Measurements from ENCODE around the gene PARD6A. TPM values are rescaled to one million over a fixed set of nuclear protein-coding genes. Genes with fewer than 3 reads are reported as not detected.

The PARD6A gene
- polyA plus RNA-seq, 3 donors: 2.7 to 6.9 (median 6.1) TPM

DNA sequence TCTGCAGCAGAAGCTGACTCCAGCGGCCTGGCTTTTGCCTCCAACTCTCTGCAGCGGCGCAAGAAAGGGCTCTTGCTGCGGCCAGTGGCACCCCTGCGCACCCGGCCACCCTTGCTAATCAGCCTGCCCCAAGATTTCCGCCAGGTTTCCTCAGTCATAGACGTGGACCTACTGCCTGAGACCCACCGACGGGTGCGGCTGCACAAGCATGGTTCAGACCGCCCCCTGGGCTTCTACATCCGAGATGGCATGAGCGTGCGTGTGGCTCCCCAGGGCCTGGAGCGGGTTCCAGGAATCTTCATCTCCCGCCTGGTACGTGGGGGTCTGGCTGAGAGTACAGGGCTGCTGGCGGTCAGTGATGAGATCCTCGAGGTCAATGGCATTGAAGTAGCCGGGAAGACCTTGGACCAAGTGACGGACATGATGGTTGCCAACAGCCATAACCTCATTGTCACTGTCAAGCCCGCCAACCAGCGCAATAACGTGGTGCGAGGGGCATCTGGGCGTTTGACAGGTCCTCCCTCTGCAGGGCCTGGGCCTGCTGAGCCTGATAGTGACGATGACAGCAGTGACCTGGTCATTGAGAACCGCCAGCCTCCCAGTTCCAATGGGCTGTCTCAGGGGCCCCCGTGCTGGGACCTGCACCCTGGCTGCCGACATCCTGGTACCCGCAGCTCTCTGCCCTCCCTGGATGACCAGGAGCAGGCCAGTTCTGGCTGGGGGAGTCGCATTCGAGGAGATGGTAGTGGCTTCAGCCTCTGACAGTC, 1.3 kb downstream of the PARD6A start:
- Histone ChIP-seq H3K27ac (ENCODE audit: low read depth in 1 of 2, low read length in 2 of 2) (no peak overlapping the region), H3K4me1 (ENCODE audit: control insufficient read depth in 1 of 2, insufficient read depth in 2 of 2, low read length in 2 of 2) (peaks cover 29 to 44% of the 10 kb centered on the region in 2 donors), H3K9me3 (replicated peaks in 1 of 2; ENCODE audit: control insufficient read depth in 1 of 2, insufficient read depth in 1 of 2, low read length in 2 of 2) (no peaks in the 10 kb centered on the region), H3K9ac (ENCODE audit: insufficient read depth, low read length, poor library complexity, severe bottlenecking) (no peak overlapping the region), H3K4me2 (replicated peaks; ENCODE audit: extremely low read depth, low read length, poor library complexity, severe bottlenecking) (no peak overlapping the region), H3K36me3 (replicated peaks in 1 of 2; ENCODE audit: control insufficient read depth in 1 of 2, insufficient read depth in 2 of 2, low read length in 2 of 2) (peaks cover 0 to 2% of the 10 kb centered on the region in 2 donors), H3K27me3 (ENCODE audit: control insufficient read depth in 2 of 2, insufficient read depth in 2 of 2, low read length in 2 of 2) (peaks cover 0 to 5% of the 10 kb centered on the region in 2 donors), H4K20me1 (ENCODE audit: insufficient read depth, low read length) (no peaks in the 10 kb centered on the region), H3K79me2 (ENCODE audit: insufficient read depth, low read length) (peaks cover 8% of the 10 kb centered on the region), H3K4me3 (replicated peaks in 1 of 3; ENCODE audit: low read depth in 2 of 3, low read length in 3 of 3) (no peak overlapping the region), H2AFZ (ENCODE audit: insufficient read depth, low read depth, low read length, poor library complexity, severe bottlenecking) (no peak overlapping the region)
- H3K4me1 Mint-ChIP-seq: peaks cover 26% of the 10 kb centered on the region
- peak overlapping the region in 1 of 2 donors; percentile 92 for H3K4me3 Mint-ChIP-seq
- no peaks in the 10 kb centered on the region for H3K9me3 Mint-ChIP-seq
- peak in 1 of 3 donors; percentile 3 for DNase-seq
- WGBS (ENCODE audit: insufficient coverage): 95% methylated on average over 34 of the region's 34 CpGs
- peaks cover 8 to 10% (median 8%) of the 10 kb centered on the region in 3 donors for H3K27me3 Mint-ChIP-seq (ENCODE audit: low read depth in 3 of 3)
- H3K27ac Mint-ChIP-seq: peak overlapping the region in 1 of 7 donors; percentile 33
- intact Hi-C loops (cut with micrococcal nuclease): loop anchor here (2.0 to 10.0 kb wide), 6 partner anchors 99 to 423 kb away; partner anchors contain the start of genes CENPT (in 1 of the 2), CTCF (in 1 of the 2), NFATC3 (in 1 of the 2) and NUTF2 (in 1 of the 2)
- TF ChIP-seq CTCF (IDR thresholded peaks at IDR 0.05): no peak
- H3K36me3 Mint-ChIP-seq: peaks cover 14 to 19% of the 10 kb centered on the region in 2 donors

- Mint-ChIP-seq H3K9me3 (no peaks in the 10 kb centered on the region), H3K27ac (no peak overlapping the region), H3K4me3 (no peak overlapping the region), H3K4me1 (peaks cover 32% of the 10 kb centered on the region), H3K36me3 (peaks cover 12 to 13% of the 10 kb centered on the region in 2 donors), H3K27me3 (ENCODE audit: low read depth in 3 of 3) (peaks cover 8 to 10% (median 8%) of the 10 kb centered on the region in 3 donors)
- Histone ChIP-seq H2AFZ (ENCODE audit: insufficient read depth, low read depth, low read length, poor library complexity, severe bottlenecking) (no peak overlapping the region), H3K27ac (ENCODE audit: low read depth in 1 of 2, low read length in 2 of 2) (no peak overlapping the region), H3K36me3 (replicated peaks in 1 of 2; ENCODE audit: control insufficient read depth in 1 of 2, insufficient read depth in 2 of 2, low read length in 2 of 2) (peaks cover 0 to 2% of the 10 kb centered on the region in 2 donors), H3K27me3 (ENCODE audit: control insufficient read depth in 2 of 2, insufficient read depth in 2 of 2, low read length in 2 of 2) (peaks cover 0 to 5% of the 10 kb centered on the region in 2 donors), H4K20me1 (ENCODE audit: insufficient read depth, low read length) (no peaks in the 10 kb centered on the region), H3K9me3 (replicated peaks in 1 of 2; ENCODE audit: control insufficient read depth in 1 of 2, insufficient read depth in 1 of 2, low read length in 2 of 2) (no peaks in the 10 kb centered on the region), H3K79me2 (ENCODE audit: insufficient read depth, low read length) (peaks cover 8% of the 10 kb centered on the region), H3K4me2 (replicated peaks; ENCODE audit: extremely low read depth, low read length, poor library complexity, severe bottlenecking) (no peak overlapping the region), H3K9ac (ENCODE audit: insufficient read depth, low read length, poor library complexity, severe bottlenecking) (no peak overlapping the region), H3K4me3 (replicated peaks in 1 of 3; ENCODE audit: low read depth in 2 of 3, low read length in 3 of 3) (no peak overlapping the region), H3K4me1 (ENCODE audit: control insufficient read depth in 1 of 2, insufficient read depth in 2 of 2, low read length in 2 of 2) (peaks cover 35 to 50% of the 10 kb centered on the region in 2 donors)
- no peak for DNase-seq
- no peak for TF ChIP-seq CTCF (IDR thresholded peaks at IDR 0.05)
- intact Hi-C loops (cut with micrococcal nuclease): loop anchor here (10.0 kb wide), 5 partner anchors 138 to 422 kb away; partner anchors contain the start of genes CENPT (in 1 of the 2), NFATC3 (in 1 of the 2), NUTF2 (in 1 of the 2) and RANBP10 (in 1 of the 2)
Measured at GRCh38 chr16:67662653-67663010, 1.9 kb downstream of the PARD6A start.

Measured in CD14-positive monocyte (primary cell).